Esophagus squamous epithelium (tissue), 4 donors: ENCODE results near the gene VPS4B.

Experiments used
- POLR2A ChIP-seq, 4 donors: fragments of 450-650 bp; IDR thresholded peaks; one replicate each; pipeline ENCODE4 v1.6.1; 2017; ENCODE audit warnings: antibody characterized with exemption in 4 of 4, mild to moderate bottlenecking in 4 of 4, moderate library complexity in 3 of 4
- TF ChIP-seq, protein P1 (sequence below), 6 experiments: fragments of 450-650 bp in 4 of 6; fragments of 200-600 bp in 2 of 6; sonication (generic) in 2 of 6; IDR thresholded peaks; one replicate each; pipeline ENCODE4 v1.5.1; 2016 to 2019; ENCODE audit warnings: antibody characterized with exemption in 6 of 6, mild to moderate bottlenecking in 4 of 6, moderate library complexity in 4 of 6

DNA sequence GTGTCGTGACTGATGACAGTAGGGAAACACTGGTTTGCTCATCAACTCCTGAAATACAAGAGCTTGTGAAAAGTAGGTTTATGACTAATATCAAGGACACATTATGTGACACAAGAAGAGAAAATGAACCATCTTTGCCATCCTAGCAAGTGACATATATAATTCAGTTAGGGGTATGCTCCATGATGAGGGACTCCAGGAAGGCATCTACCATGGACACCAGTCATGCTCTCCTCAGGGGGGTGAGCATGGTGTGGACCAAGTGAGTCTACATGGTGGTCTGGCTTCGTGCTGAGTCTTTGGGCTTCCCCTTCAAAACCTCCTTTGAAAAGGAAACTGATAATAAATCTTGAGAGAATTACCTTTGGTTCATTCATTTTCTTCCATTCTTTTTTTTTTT is 42.8 kb upstream of the VPS4B start:
- TF ChIP-seq POLR2A (IDR thresholded peaks at IDR 0.05): no peak
- TF ChIP-seq, protein P1, sequence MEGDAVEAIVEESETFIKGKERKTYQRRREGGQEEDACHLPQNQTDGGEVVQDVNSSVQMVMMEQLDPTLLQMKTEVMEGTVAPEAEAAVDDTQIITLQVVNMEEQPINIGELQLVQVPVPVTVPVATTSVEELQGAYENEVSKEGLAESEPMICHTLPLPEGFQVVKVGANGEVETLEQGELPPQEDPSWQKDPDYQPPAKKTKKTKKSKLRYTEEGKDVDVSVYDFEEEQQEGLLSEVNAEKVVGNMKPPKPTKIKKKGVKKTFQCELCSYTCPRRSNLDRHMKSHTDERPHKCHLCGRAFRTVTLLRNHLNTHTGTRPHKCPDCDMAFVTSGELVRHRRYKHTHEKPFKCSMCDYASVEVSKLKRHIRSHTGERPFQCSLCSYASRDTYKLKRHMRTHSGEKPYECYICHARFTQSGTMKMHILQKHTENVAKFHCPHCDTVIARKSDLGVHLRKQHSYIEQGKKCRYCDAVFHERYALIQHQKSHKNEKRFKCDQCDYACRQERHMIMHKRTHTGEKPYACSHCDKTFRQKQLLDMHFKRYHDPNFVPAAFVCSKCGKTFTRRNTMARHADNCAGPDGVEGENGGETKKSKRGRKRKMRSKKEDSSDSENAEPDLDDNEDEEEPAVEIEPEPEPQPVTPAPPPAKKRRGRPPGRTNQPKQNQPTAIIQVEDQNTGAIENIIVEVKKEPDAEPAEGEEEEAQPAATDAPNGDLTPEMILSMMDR (IDR thresholded peaks at IDR 0.05): no peak
